Panc1 (cell line): Measurements from ENCODE around the gene MAPK13.

Experiments
- POLR2AphosphoS5 ChIP-seq: IDR thresholded peaks from 2 replicates; pipeline ENCODE4 v1.6.1; 2012; ENCODE audit warnings: mild to moderate bottlenecking, low read depth, low read length, moderate library complexity
- TCF7L2 ChIP-seq: IDR thresholded peaks from 2 replicates; pipeline ENCODE4 v1.6.1; 2011; ENCODE audit warnings: mild to moderate bottlenecking, low read depth, low read length, inconsistent platforms
- TF ChIP-seq, protein P1 (sequence below): fragments of 450-650 bp; IDR thresholded peaks from 2 replicates; pipeline ENCODE4 v1.5.1; 2017; ENCODE audit warnings: mild to moderate bottlenecking

- no peak for TF ChIP-seq POLR2AphosphoS5
- TF ChIP-seq, protein P1, sequence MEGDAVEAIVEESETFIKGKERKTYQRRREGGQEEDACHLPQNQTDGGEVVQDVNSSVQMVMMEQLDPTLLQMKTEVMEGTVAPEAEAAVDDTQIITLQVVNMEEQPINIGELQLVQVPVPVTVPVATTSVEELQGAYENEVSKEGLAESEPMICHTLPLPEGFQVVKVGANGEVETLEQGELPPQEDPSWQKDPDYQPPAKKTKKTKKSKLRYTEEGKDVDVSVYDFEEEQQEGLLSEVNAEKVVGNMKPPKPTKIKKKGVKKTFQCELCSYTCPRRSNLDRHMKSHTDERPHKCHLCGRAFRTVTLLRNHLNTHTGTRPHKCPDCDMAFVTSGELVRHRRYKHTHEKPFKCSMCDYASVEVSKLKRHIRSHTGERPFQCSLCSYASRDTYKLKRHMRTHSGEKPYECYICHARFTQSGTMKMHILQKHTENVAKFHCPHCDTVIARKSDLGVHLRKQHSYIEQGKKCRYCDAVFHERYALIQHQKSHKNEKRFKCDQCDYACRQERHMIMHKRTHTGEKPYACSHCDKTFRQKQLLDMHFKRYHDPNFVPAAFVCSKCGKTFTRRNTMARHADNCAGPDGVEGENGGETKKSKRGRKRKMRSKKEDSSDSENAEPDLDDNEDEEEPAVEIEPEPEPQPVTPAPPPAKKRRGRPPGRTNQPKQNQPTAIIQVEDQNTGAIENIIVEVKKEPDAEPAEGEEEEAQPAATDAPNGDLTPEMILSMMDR = no peak
- no peak for TF ChIP-seq TCF7L2
These were observed 15.2 kb downstream of the MAPK13 start for GRCh38 chr6:36145495-36145894.
